ENCODE measurements around the gene EP400. TPM values are rescaled to one million over a fixed set of nuclear protein-coding genes. Genes with fewer than 3 reads are reported as not detected.

EP400 gene
- total and polyA plus RNA-seq, 7 experiments from 2014 or later, result 2.8 to 86.8 (median 79.5) TPM

DNA sequence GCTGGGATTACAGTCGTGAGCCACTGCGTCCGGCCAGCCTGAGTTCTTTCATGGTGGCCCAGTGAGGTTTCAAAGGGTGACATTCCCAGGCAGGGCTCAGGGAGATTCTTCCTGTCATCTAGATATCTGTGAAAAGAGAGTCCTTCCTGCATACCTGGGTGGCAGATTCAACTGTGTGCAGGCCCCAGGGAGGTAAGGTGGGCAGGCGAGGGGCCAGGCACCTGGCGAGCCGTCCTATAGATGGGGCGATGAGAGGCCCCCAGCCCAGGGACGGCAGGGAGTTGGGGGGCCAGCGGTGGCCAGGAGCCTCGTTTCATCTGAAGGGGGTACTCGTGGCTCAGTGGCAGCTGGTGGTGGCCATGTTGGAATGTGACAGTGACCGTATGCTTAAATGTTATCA, 7.1 kb upstream of the EP400 start:
- Histone ChIP-seq H3K4me1 (ENCODE audit: control insufficient read depth in 2 of 2, insufficient read depth in 2 of 2, low read length in 2 of 2) (no peaks in the 10 kb centered on the region), H3K9me3 (ENCODE audit: control insufficient read depth in 2 of 3, low read length in 3 of 3) (no peaks in the 10 kb centered on the region), H3K27me3 (ENCODE audit: control insufficient read depth in 2 of 2, insufficient read depth in 2 of 2, low read length in 2 of 2) (no peaks in the 10 kb centered on the region), H3K4me3 (ENCODE audit: low read length) (no peak overlapping the region), H3K27ac (ENCODE audit: low read depth, low read length) (no peak overlapping the region), H3K36me3 (ENCODE audit: control insufficient read depth in 2 of 3, insufficient read depth in 3 of 3, low read length in 3 of 3) (peaks cover 0 to 47% (median 0%) of the 10 kb centered on the region in 3 experiments)
- intact Hi-C loops (cut with micrococcal nuclease), result loop anchor here in 1 of 2 donors (10.0 kb wide), 2 partner anchors 338 to 542 kb away; no protein-coding TSS in a partner anchor
- H3K9me3 Mint-ChIP-seq, result peaks cover 0 to 2% (median 0%) of the 10 kb centered on the region in 11 donors
- H3K27me3 Mint-ChIP-seq, result no peaks in the 10 kb centered on the region
- peaks cover 3 to 10% (median 5%) of the 10 kb centered on the region in 7 donors for H3K4me1 Mint-ChIP-seq
- POLR2A ChIA-PET, result no interaction called here
- ATAC-seq (no peak), DNase-seq (no peak)
- no peak overlapping the region for H3K27ac Mint-ChIP-seq
- peaks cover 0 to 37% (median 11%) of the 10 kb centered on the region in 5 donors for H3K36me3 Mint-ChIP-seq
- CTCF ChIA-PET, result no interaction called here
- H3K4me3 Mint-ChIP-seq, result no peak overlapping the region

- H3K9me3 Mint-ChIP-seq, result peaks cover 0 to 2% (median 0%) of the 10 kb centered on the region in 11 donors
- peaks cover 10 to 15% (median 12%) of the 10 kb centered on the region in 7 donors for H3K4me1 Mint-ChIP-seq
- no peaks in the 10 kb centered on the region for H3K27me3 Mint-ChIP-seq
- POLR2A ChIA-PET, result no interaction called here
- ATAC-seq (no peak), DNase-seq (no peak)
- H3K4me1 ChIP-seq (ENCODE audit: control insufficient read depth in 2 of 2, insufficient read depth in 2 of 2, low read length in 2 of 2), result no peaks in the 10 kb centered on the region
- no peak overlapping the region for H3K4me3 ChIP-seq (ENCODE audit: low read length)
- no peaks in the 10 kb centered on the region for H3K9me3 ChIP-seq (ENCODE audit: control insufficient read depth in 2 of 3, low read length in 3 of 3)
- H3K27ac ChIP-seq (ENCODE audit: low read depth, low read length), result no peak overlapping the region
- H3K36me3 ChIP-seq (ENCODE audit: control insufficient read depth in 2 of 3, insufficient read depth in 3 of 3, low read length in 3 of 3), result peaks cover 0 to 47% (median 0%) of the 10 kb centered on the region in 3 experiments
- H3K4me3 Mint-ChIP-seq, result no peak overlapping the region
- intact Hi-C loops (cut with micrococcal nuclease), result loop anchor here in 1 of 2 donors (10.0 kb wide), 2 partner anchors 339 to 541 kb away; no protein-coding TSS in a partner anchor
- CTCF ChIA-PET, result no interaction called here
- peaks cover 0 to 32% (median 8%) of the 10 kb centered on the region in 5 donors for H3K36me3 Mint-ChIP-seq
- H3K27ac Mint-ChIP-seq, result no peak overlapping the region
- H3K27me3 ChIP-seq (ENCODE audit: control insufficient read depth in 2 of 2, insufficient read depth in 2 of 2, low read length in 2 of 2), result no peaks in the 10 kb centered on the region
Measured at GRCh38 chr12:131943389-131943788, 6.4 kb upstream of the EP400 start.

DNA sequence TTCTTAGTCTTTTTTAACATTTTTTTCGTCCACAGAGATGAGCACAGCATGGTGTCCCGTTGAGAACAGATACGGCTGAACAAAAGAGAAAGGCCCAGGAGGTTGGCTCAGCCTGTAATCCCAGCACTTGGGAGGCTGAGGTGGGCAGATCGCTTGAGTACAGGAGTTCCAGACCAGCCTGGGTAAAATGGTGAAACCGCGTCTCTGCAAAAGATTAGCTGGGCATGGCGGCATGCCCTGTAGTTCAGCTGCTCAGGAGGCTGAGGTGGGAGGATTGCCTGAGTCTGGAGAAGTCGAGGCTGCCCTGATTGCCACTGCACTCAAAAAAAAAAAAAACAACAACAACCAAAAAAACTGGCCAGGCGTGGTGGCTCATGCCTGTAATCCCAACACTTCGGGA, 5.9 kb upstream of the EP400 start:
- Histone ChIP-seq H3K4me1 (ENCODE audit: control insufficient read depth in 2 of 2, insufficient read depth in 2 of 2, low read length in 2 of 2) (no peaks in the 10 kb centered on the region), H3K4me3 (ENCODE audit: low read length) (no peak overlapping the region), H3K27ac (ENCODE audit: low read depth, low read length) (no peak overlapping the region), H3K9me3 (ENCODE audit: control insufficient read depth in 2 of 3, low read length in 3 of 3) (no peaks in the 10 kb centered on the region), H3K36me3 (ENCODE audit: control insufficient read depth in 2 of 3, insufficient read depth in 3 of 3, low read length in 3 of 3) (peaks cover 0 to 47% (median 0%) of the 10 kb centered on the region in 3 experiments), H3K27me3 (ENCODE audit: control insufficient read depth in 2 of 2, insufficient read depth in 2 of 2, low read length in 2 of 2) (no peaks in the 10 kb centered on the region)
- intact Hi-C loops (cut with micrococcal nuclease), result loop anchor here in 1 of 2 donors (10.0 kb wide), 2 partner anchors 339 to 541 kb away; no protein-coding TSS in a partner anchor
- Mint-ChIP-seq H3K4me3 (no peak overlapping the region), H3K36me3 (peaks cover 0 to 32% (median 8%) of the 10 kb centered on the region in 5 donors), H3K9me3 (peaks cover 0 to 2% (median 0%) of the 10 kb centered on the region in 11 donors), H3K27ac (no peak overlapping the region), H3K27me3 (no peaks in the 10 kb centered on the region), H3K4me1 (peaks cover 13 to 19% (median 16%) of the 10 kb centered on the region in 7 donors)
- ATAC-seq (no peak), DNase-seq (no peak)
- ChIA-PET POLR2A (no interaction called here), CTCF (no interaction called here)

GRCh38 chr12:131944601-131945251, 5.0 kb upstream of the EP400 start:
- Mint-ChIP-seq H3K27ac (no peak overlapping the region), H3K27me3 (no peaks in the 10 kb centered on the region), H3K9me3 (peaks cover 0 to 2% (median 0%) of the 10 kb centered on the region in 11 donors), H3K4me3 (peak overlapping the region in 1 of 10 donors; percentile 43), H3K36me3 (peaks cover 0 to 23% (median 8%) of the 10 kb centered on the region in 5 donors), H3K4me1 (peaks cover 13 to 22% (median 19%) of the 10 kb centered on the region in 7 donors)
- no peak for DNase-seq
- peaks cover 0 to 38% (median 0%) of the 10 kb centered on the region in 3 experiments for H3K36me3 ChIP-seq (ENCODE audit: control insufficient read depth in 2 of 3, insufficient read depth in 3 of 3, low read length in 3 of 3)
- H3K4me3 ChIP-seq (ENCODE audit: low read length), result no peak overlapping the region
- ChIA-PET POLR2A (no interaction called here), CTCF (no interaction called here)
- ATAC-seq, result no peak
- H3K27me3 ChIP-seq (ENCODE audit: control insufficient read depth in 2 of 2, insufficient read depth in 2 of 2, low read length in 2 of 2), result no peaks in the 10 kb centered on the region
- peaks cover 0 to 3% of the 10 kb centered on the region in 2 donors for H3K4me1 ChIP-seq (ENCODE audit: control insufficient read depth in 2 of 2, insufficient read depth in 2 of 2, low read length in 2 of 2)
- no peak overlapping the region for H3K27ac ChIP-seq (ENCODE audit: low read depth, low read length)
- intact Hi-C loops (cut with micrococcal nuclease), result loop anchor here (5.0 to 10.0 kb wide), 6 partner anchors 112 to 1072 kb away; partner anchors contain the start of gene RAN (in 1 of the 2)
- H3K9me3 ChIP-seq (ENCODE audit: control insufficient read depth in 2 of 3, low read length in 3 of 3), result no peaks in the 10 kb centered on the region

GRCh38 chr12:131946757-131947156, 3.0 kb upstream of the EP400 start:
- H3K27ac ChIP-seq (ENCODE audit: low read depth, low read length), result no peak overlapping the region

DNA sequence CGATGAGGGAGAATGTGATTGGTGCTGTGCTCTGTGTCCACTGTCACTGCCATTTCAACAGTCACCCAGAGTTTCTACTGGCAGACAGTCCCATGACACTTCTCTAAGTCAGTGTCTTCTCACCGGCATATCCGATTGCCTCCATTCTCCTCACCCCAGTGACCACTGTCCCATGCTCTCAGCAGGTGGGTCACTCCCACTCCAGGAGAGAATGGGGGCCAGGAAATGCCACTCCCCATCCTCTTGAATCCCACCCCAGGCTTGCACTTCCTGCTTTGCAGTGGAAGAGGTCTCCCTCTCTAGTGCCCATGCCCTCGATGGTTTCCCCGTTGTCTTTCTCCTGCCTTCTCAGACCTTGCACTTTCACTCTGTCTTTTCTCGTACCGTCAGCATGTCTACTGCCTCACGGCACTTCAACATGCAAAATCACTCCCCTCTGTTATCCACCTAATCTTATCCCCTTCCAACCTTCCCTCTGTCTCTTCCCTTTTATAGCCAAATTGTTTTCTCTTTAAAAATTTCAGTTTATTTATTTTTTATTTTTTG, 2.2 kb upstream of the EP400 start:
- intact Hi-C loops (cut with micrococcal nuclease), result loop anchor here (2.0 to 10.0 kb wide), 8 partner anchors 115 to 1075 kb away; partner anchors contain the start of genes RAN (in 1 of the 2) and SFSWAP (in 1 of the 2)

More at GRCh38 chr12:131946757-131947156, 3.0 kb upstream of the EP400 start:
- DNase-seq (no peak), ATAC-seq (no peak)
- CTCF ChIA-PET, result interaction anchor here (0.6 to 1.0 kb wide), 3 partner anchors 25 to 192 kb away, joined by 3 read pairs; no protein-coding TSS in a partner anchor
- POLR2A ChIA-PET, result interaction anchor here (0.7 kb wide), 1 partner anchor 83 kb away, joined by 3 read pairs; no protein-coding TSS in a partner anchor
- intact Hi-C loops (cut with micrococcal nuclease), result loop anchor here (5.0 to 10.0 kb wide), 6 partner anchors 114 to 1074 kb away; partner anchors contain the start of gene RAN (in 1 of the 2)
- H3K27ac Mint-ChIP-seq, result peak overlapping the region in 2 of 9 donors; percentile 65 to 69
- H3K4me1 ChIP-seq (ENCODE audit: control insufficient read depth in 2 of 2, insufficient read depth in 2 of 2, low read length in 2 of 2), result peaks cover 7% of the 10 kb centered on the region in 2 donors
- peaks cover 0 to 2% (median 0%) of the 10 kb centered on the region in 11 donors for H3K9me3 Mint-ChIP-seq
- peaks cover 0 to 28% (median 0%) of the 10 kb centered on the region in 3 experiments for H3K36me3 ChIP-seq (ENCODE audit: control insufficient read depth in 2 of 3, insufficient read depth in 3 of 3, low read length in 3 of 3)
- H3K4me1 Mint-ChIP-seq, result peaks cover 15 to 27% (median 22%) of the 10 kb centered on the region in 7 donors
- no peak overlapping the region for H3K4me3 Mint-ChIP-seq
- H3K27me3 ChIP-seq (ENCODE audit: control insufficient read depth in 2 of 2, insufficient read depth in 2 of 2, low read length in 2 of 2), result no peaks in the 10 kb centered on the region
- H3K36me3 Mint-ChIP-seq, result peaks cover 0 to 14% (median 4%) of the 10 kb centered on the region in 5 donors
- H3K4me3 ChIP-seq (ENCODE audit: low read length), result no peak overlapping the region
- H3K9me3 ChIP-seq (ENCODE audit: control insufficient read depth in 2 of 3, low read length in 3 of 3), result no peaks in the 10 kb centered on the region
- H3K27me3 Mint-ChIP-seq, result no peaks in the 10 kb centered on the region

More for the DNA sequence above, 2.2 kb upstream of the EP400 start:
- H3K27me3 Mint-ChIP-seq, result no peaks in the 10 kb centered on the region
- H3K4me1 Mint-ChIP-seq, result peaks cover 19 to 31% (median 25%) of the 10 kb centered on the region in 7 donors
- H3K36me3 Mint-ChIP-seq, result peaks cover 0 to 14% (median 4%) of the 10 kb centered on the region in 5 donors
- Histone ChIP-seq H3K4me3 (ENCODE audit: low read length) (no peak overlapping the region), H3K27ac (ENCODE audit: low read depth, low read length) (peak overlapping the region; percentile 37), H3K27me3 (ENCODE audit: control insufficient read depth in 2 of 2, insufficient read depth in 2 of 2, low read length in 2 of 2) (no peaks in the 10 kb centered on the region), H3K4me1 (ENCODE audit: control insufficient read depth in 2 of 2, insufficient read depth in 2 of 2, low read length in 2 of 2) (peaks cover 7 to 8% of the 10 kb centered on the region in 2 donors), H3K9me3 (ENCODE audit: control insufficient read depth in 2 of 3, low read length in 3 of 3) (no peaks in the 10 kb centered on the region), H3K36me3 (ENCODE audit: control insufficient read depth in 2 of 3, insufficient read depth in 3 of 3, low read length in 3 of 3) (peaks cover 0 to 22% (median 0%) of the 10 kb centered on the region in 3 experiments)
- POLR2A ChIA-PET, result no interaction called here
- CTCF ChIA-PET, result interaction anchor here (1.0 kb wide), 1 partner anchor 26 kb away, joined by 3 read pairs; no protein-coding TSS in a partner anchor
- H3K9me3 Mint-ChIP-seq, result peaks cover 0 to 2% (median 0%) of the 10 kb centered on the region in 11 donors
- H3K4me3 Mint-ChIP-seq, result peak overlapping the region in 5 of 10 donors; percentile 21 to 71 (median 43)
- H3K27ac Mint-ChIP-seq, result peak overlapping the region; percentile 65 to 92 (median 88)
- ATAC-seq (no peak), DNase-seq (no peak)

All from naive thymus-derived CD4-positive, alpha-beta T cell (primary cell).